Posterior cingulate gyrus (tissue), 11 donors: ENCODE data around the gene HOXC6.
"Not testable (repeated sequence)": the region's sequence is repeated elsewhere in the genome, so short reads cannot be mapped to it uniquely, and the experiment has no call there.

Experiments used
- DNase-seq, 10 donors: peaks; one replicate each; pipeline versions ENCODE4 v3.0.0 to v3.0.0-alpha.2; 2020 to 2021; ENCODE audit warnings: mixed read lengths in 3 of 10
- intact Hi-C: fragments of 100-400 bp; cut with DNase I; formaldehyde crosslinking; loops from one replicate; pipeline ENCODE4 v1.15.1; 2023

Gene HOXC6

DNA sequence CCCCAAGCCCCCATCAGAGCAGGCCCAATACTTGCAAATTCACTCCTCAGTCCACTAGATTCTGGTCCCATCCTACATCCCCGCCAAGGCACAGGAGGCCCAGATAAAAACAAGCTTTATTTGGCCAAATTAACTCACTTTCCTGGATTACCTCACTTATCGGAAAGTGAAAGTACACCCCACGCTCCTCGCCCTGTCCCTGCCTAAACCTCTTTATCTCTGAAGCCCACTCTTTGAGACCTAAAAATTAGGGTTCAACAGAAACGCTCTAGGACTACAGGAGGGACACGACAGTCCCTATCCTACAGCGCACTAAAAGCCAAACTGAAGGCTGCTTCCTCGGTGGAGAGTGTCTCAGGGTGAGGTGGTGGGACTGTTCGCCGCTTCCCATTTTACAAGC is 49.6 kb downstream of the HOXC6 start:
- DNase-seq, intact Hi-C loops: not testable (repeated sequence)

DNA sequence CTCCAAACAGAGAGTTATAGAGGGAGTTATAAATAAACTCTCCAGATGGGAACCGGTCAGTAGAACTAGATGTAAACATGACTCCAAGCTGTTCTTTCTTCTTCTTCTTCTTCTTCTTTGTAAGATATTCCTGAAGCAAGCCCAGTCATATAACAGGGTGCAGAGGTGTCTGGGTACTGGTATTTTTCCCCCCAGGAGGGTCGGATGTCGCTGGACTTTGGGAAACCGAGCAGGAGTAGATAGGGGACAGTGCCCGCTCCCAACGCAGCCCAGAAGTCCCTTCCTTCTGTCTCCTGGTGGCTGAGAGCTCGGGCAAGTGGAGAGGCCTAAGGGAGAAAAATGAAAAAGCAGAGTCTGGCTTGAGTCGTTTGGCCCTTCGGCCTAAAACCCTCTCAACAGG is 50.9 kb downstream of the HOXC6 start:
- DNase-seq, intact Hi-C loops: not testable (repeated sequence)
